Effector CD8-positive, alpha-beta T cell (primary cell): ENCODE measurements around the gene PRPF19.
A peak's percentile ranks its signal among the peaks of the same experiment; 100 is the strongest.

Source experiments
- DNase-seq: peaks from one replicate; lab custom pipeline; 2025; lab: John Stamatoyannopoulos, UW

The PRPF19 gene

GRCh38 chr11:60841797-60842667 is 64.4 kb downstream of the PRPF19 start, which contains the start of gene CCDC86:
Gene CCDC86 (plus strand): TSS chr11:60842113. CDS start chr11:60842125, 12 bp downstream.
- DNase-seq: peak; percentile 97
